Naive B cell (primary cell): ENCODE measurements around the gene PTPN13. TPM values are rescaled to one million over a fixed set of nuclear protein-coding genes. Genes with fewer than 3 reads are reported as not detected.
"Not testable (repeated sequence)": the region's sequence is repeated elsewhere in the genome, so short reads cannot be mapped to it uniquely, and the experiment has no call there.

Experiments used
- ATAC-seq, 2 donors: fragments of 150-1000 bp; cut with Tn5 transposase; 2 replicates each; pipeline ENCODE4 v1.10.0; 2021; ENCODE audit warnings: low read depth in 2 of 2, mild to moderate bottlenecking in 2 of 2, moderate library complexity in 2 of 2
- DNase-seq: peaks from one replicate; pipeline ENCODE4 v3.0.0; 2022
- H3K27ac Mint-ChIP-seq, 6 donors: one replicate each; pipeline ENCODE4 v1.8.0; 2020 to 2022; ENCODE audit warnings: mild to moderate bottlenecking in 6 of 6, mixed read lengths in 6 of 6, moderate library complexity in 5 of 6, inconsistent platforms in 2 of 6
- H3K27me3 Mint-ChIP-seq, 3 donors: one replicate each; pipeline ENCODE4 v1.8.0; 2021 to 2022; ENCODE audit warnings: mixed read lengths in 3 of 3, mild to moderate bottlenecking in 1 of 3
- H3K36me3 Mint-ChIP-seq, 2 donors: one replicate each; pipeline ENCODE4 v1.8.0; 2020 to 2022; ENCODE audit warnings: mixed read lengths in 2 of 2, inconsistent platforms in 1 of 2, mild to moderate bottlenecking in 1 of 2
- H3K4me1 Mint-ChIP-seq, 3 donors: one replicate each; pipeline ENCODE4 v1.8.0; 2020 to 2022; ENCODE audit warnings: mixed read lengths in 3 of 3, inconsistent platforms in 1 of 3, mild to moderate bottlenecking in 1 of 3, moderate library complexity in 1 of 3
- H3K4me3 Mint-ChIP-seq, 8 donors: one replicate each; pipeline ENCODE4 v1.8.0; 2020 to 2022; ENCODE audit warnings: mild to moderate bottlenecking in 8 of 8, mixed read lengths in 8 of 8, moderate library complexity in 8 of 8, inconsistent platforms in 2 of 8
- H3K9me3 Mint-ChIP-seq, 7 donors: one replicate each; pipeline ENCODE4 v1.8.0; 2020 to 2022; ENCODE audit warnings: mixed read lengths in 7 of 7, mild to moderate bottlenecking in 5 of 7, inconsistent platforms in 2 of 7, moderate library complexity in 1 of 7
- polyA plus RNA-seq, 6 donors: library from polyadenylated mRNA; unstranded; fragments of 300-500 nt; fragmentation: Illumina TruSeq; gene quantifications; one replicate each; pipeline ENCODE4 v1.2.3, GENCODE V29; 2021; ENCODE audit warnings: low read depth in 6 of 6

Gene PTPN13
- polyA plus RNA-seq, 6 donors from 2014 or later = not detected

DNA sequence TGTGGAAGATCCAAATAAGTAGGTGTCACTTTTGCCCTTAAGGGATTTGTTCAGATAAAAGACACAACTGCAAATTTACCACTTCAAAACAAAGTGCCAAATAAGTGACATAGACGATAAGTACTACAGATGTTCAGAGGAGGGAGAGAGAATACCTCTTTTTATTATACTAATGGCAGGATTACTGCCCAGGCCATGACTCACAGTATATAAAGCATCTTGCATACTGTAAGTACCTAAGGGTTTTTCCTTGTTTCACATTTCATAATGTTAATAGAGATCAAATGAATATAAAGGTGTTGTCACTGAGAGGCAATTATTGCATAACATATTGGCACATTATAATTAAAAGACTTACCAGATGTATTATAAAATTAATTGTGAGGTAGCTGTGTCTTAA lies 46.4 kb downstream of the PTPN13 start:
- Mint-ChIP-seq H3K27me3 (peaks cover 0 to 4% (median 0%) of the 10 kb centered on the region in 3 donors), H3K4me1 (no peaks in the 10 kb centered on the region), H3K4me3 (no peak overlapping the region), H3K9me3 (peaks cover 0 to 6% (median 1%) of the 10 kb centered on the region in 7 donors), H3K27ac (no peak overlapping the region), H3K36me3 (peaks cover 0 to 4% of the 10 kb centered on the region in 2 donors)
- ATAC-seq = no peak
- DNase-seq = no peak

- no peak overlapping the region for H3K4me3 Mint-ChIP-seq
- no peak overlapping the region for H3K27ac Mint-ChIP-seq
- ATAC-seq (no peak), DNase-seq (no peak)
- peaks cover 0 to 6% (median 0%) of the 10 kb centered on the region in 7 donors for H3K9me3 Mint-ChIP-seq
- H3K36me3 Mint-ChIP-seq = no peaks in the 10 kb centered on the region
- H3K4me1 Mint-ChIP-seq = no peaks in the 10 kb centered on the region
- peaks cover 0 to under 1% (median 0%) of the 10 kb centered on the region in 3 donors for H3K27me3 Mint-ChIP-seq
Measured at GRCh38 chr4:86641516-86642090, 47.5 kb downstream of the PTPN13 start.

GRCh38 chr4:86644892-86645291 lies 50.8 kb downstream of the PTPN13 start:
- H3K4me3 Mint-ChIP-seq = no peak overlapping the region

DNA sequence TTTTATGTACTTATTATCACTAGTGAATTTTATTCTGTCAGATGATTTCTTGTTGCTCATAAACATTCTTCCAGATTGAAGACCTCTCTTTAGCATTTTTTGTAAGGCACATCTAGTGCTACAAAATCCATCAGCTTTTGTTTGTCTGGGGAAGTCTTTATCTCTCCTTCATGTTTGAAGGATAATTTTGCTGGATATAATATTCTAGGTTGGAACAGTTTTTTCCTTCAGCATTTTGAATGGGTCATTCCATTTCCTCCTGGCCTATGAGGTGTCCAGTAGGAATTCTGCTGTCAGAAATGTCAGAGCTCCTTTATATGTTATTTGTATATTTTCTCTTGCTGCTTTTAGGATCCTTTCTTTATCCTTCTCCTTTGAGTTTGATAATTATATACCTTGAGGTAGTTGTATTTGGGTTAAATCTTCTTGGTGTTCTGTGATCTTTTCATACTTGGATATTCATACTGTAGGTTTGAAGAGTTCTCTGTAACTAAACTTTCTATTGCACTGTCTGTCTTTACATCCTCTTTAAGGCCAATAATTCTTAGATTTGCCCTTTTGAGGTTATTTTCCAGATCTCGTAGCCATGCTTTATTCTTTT lies 58.3 kb downstream of the PTPN13 start:
- peaks cover 20 to 64% (median 41%) of the 10 kb centered on the region in 7 donors for H3K9me3 Mint-ChIP-seq
- H3K4me1 Mint-ChIP-seq = no peaks in the 10 kb centered on the region
- H3K4me3 Mint-ChIP-seq = no peak overlapping the region
- no peak overlapping the region for H3K27ac Mint-ChIP-seq
- peaks cover 0 to 6% (median 0%) of the 10 kb centered on the region in 3 donors for H3K27me3 Mint-ChIP-seq
- DNase-seq (no peak), ATAC-seq (no peak)
- peaks cover 0 to 17% of the 10 kb centered on the region in 2 donors for H3K36me3 Mint-ChIP-seq

More at GRCh38 chr4:86644892-86645291, 50.8 kb downstream of the PTPN13 start:
- DNase-seq = no peak
- Mint-ChIP-seq H3K9me3 (peaks cover 0 to 11% (median 1%) of the 10 kb centered on the region in 7 donors), H3K27ac (no peak overlapping the region), H3K27me3 (no peaks in the 10 kb centered on the region), H3K4me1 (no peaks in the 10 kb centered on the region), H3K36me3 (peaks cover 0 to 7% of the 10 kb centered on the region in 2 donors)
- ATAC-seq = no peak

- Mint-ChIP-seq H3K4me3 (no peak overlapping the region), H3K36me3 (peaks cover 0 to 17% of the 10 kb centered on the region in 2 donors), H3K4me1 (no peaks in the 10 kb centered on the region), H3K27me3 (peaks cover 0 to 6% (median 0%) of the 10 kb centered on the region in 3 donors), H3K27ac (no peak overlapping the region), H3K9me3 (peaks cover 20 to 65% (median 41%) of the 10 kb centered on the region in 7 donors)
- no peak for DNase-seq
- no peak for ATAC-seq
Measured at GRCh38 chr4:86653237-86653865, 59.2 kb downstream of the PTPN13 start.

DNA sequence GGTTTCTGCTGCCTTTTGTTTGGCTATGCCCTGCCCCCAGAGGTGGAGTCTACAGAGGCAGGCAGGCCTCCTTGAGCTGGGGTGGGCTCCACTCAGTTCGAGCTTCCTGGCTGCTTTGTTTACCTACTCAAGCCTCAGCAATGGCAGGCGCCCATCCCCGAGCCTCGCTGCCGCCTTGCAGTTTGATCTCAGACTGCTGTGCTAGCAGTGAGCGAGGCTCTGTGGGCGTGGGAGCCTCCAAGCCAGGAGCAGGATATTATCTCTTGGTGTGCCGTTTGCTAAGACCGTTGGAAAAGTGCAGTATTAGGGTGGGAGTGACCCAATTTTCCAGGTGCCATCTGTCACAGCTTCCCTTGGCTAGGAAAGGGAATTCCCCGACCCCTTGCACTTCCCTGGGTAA lies 62.7 kb downstream of the PTPN13 start:
- not testable (repeated sequence) for ATAC-seq, H3K4me3 Mint-ChIP-seq, H3K27ac Mint-ChIP-seq, H3K4me1 Mint-ChIP-seq, H3K27me3 Mint-ChIP-seq, DNase-seq
- Mint-ChIP-seq H3K9me3 (peaks cover 11 to 35% (median 25%) of the 10 kb centered on the region in 7 donors), H3K36me3 (peaks cover 0 to 10% of the 10 kb centered on the region in 2 donors)

GRCh38 chr4:86657382-86657781 lies 63.3 kb downstream of the PTPN13 start:
- ATAC-seq (no peak), DNase-seq (no peak)
- Mint-ChIP-seq H3K36me3 (peaks cover 0 to 8% of the 10 kb centered on the region in 2 donors), H3K27me3 (peaks cover 0 to 6% (median 0%) of the 10 kb centered on the region in 3 donors), H3K4me3 (no peak overlapping the region), H3K4me1 (no peaks in the 10 kb centered on the region), H3K27ac (no peak overlapping the region), H3K9me3 (peaks cover 11 to 29% (median 21%) of the 10 kb centered on the region in 7 donors)

- Mint-ChIP-seq H3K4me1 (no peaks in the 10 kb centered on the region), H3K4me3 (no peak overlapping the region), H3K27me3 (peaks cover 0 to 6% (median 0%) of the 10 kb centered on the region in 3 donors), H3K27ac (no peak overlapping the region), H3K36me3 (peaks cover 0 to 3% of the 10 kb centered on the region in 2 donors), H3K9me3 (peaks cover 5 to 24% (median 16%) of the 10 kb centered on the region in 7 donors)
- DNase-seq (no peak), ATAC-seq (no peak)
Measured at GRCh38 chr4:86657910-86658309, 63.8 kb downstream of the PTPN13 start.

DNA sequence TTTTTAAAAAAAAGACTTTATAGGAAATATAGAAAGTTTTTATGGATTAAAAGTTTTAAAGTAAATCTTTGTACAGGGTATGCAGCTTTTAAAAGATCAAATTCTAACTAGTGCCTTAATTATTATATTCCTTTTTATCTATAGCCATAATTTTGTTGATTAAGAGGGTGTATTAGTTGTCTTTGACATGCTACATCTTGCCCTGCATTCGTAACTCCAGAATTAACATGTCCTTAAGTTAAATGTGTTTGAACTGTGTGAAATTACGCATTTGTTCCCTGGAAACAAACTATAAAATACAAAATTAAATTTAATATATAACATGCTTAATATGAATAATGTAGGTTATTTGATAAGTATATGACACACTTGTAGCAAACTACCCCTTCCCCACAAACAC lies 66.3 kb downstream of the PTPN13 start:
- Mint-ChIP-seq H3K36me3 (no peaks in the 10 kb centered on the region), H3K4me1 (no peaks in the 10 kb centered on the region), H3K27me3 (peaks cover 0 to 6% (median 0%) of the 10 kb centered on the region in 3 donors), H3K27ac (no peak overlapping the region), H3K9me3 (peaks cover 2 to 13% (median 6%) of the 10 kb centered on the region in 7 donors), H3K4me3 (no peak overlapping the region)
- no peak for ATAC-seq
- DNase-seq = no peak

GRCh38 chr4:86661006-86661405 lies 66.9 kb downstream of the PTPN13 start:
- no peak overlapping the region for H3K4me3 Mint-ChIP-seq
- DNase-seq (no peak), ATAC-seq (no peak)
- H3K9me3 Mint-ChIP-seq = peaks cover 0 to 8% (median 2%) of the 10 kb centered on the region in 7 donors
- no peaks in the 10 kb centered on the region for H3K4me1 Mint-ChIP-seq
- H3K36me3 Mint-ChIP-seq = no peaks in the 10 kb centered on the region
- peaks cover 0 to 1% (median 0%) of the 10 kb centered on the region in 3 donors for H3K27me3 Mint-ChIP-seq
- H3K27ac Mint-ChIP-seq = no peak overlapping the region

GRCh38 chr4:86661418-86661817 lies 67.3 kb downstream of the PTPN13 start:
- H3K4me3 Mint-ChIP-seq = no peak overlapping the region
- H3K36me3 Mint-ChIP-seq = no peaks in the 10 kb centered on the region
- DNase-seq (no peak), ATAC-seq (no peak)
- H3K4me1 Mint-ChIP-seq = no peaks in the 10 kb centered on the region
- no peak overlapping the region for H3K27ac Mint-ChIP-seq
- no peaks in the 10 kb centered on the region for H3K27me3 Mint-ChIP-seq
- peaks cover 0 to 7% (median 2%) of the 10 kb centered on the region in 7 donors for H3K9me3 Mint-ChIP-seq

- Mint-ChIP-seq H3K4me1 (no peaks in the 10 kb centered on the region), H3K36me3 (no peaks in the 10 kb centered on the region), H3K27ac (no peak overlapping the region), H3K9me3 (no peaks in the 10 kb centered on the region), H3K4me3 (no peak overlapping the region), H3K27me3 (no peaks in the 10 kb centered on the region)
- no peak for ATAC-seq
- DNase-seq = no peak
Measured at GRCh38 chr4:86664959-86665358, 70.8 kb downstream of the PTPN13 start.

- Mint-ChIP-seq H3K4me1 (no peaks in the 10 kb centered on the region), H3K27me3 (peaks cover 0 to 6% (median 0%) of the 10 kb centered on the region in 3 donors), H3K27ac (no peak overlapping the region), H3K9me3 (no peaks in the 10 kb centered on the region), H3K4me3 (no peak overlapping the region), H3K36me3 (no peaks in the 10 kb centered on the region)
- no peak for DNase-seq
- no peak for ATAC-seq
Measured at GRCh38 chr4:86670298-86670697, 76.2 kb downstream of the PTPN13 start.

- Mint-ChIP-seq H3K4me3 (no peak overlapping the region), H3K9me3 (no peaks in the 10 kb centered on the region), H3K27ac (no peak overlapping the region), H3K36me3 (no peaks in the 10 kb centered on the region), H3K4me1 (no peaks in the 10 kb centered on the region), H3K27me3 (peaks cover 0 to 6% (median 0%) of the 10 kb centered on the region in 3 donors)
- DNase-seq (no peak), ATAC-seq (no peak)
Measured at GRCh38 chr4:86670756-86671155, 76.6 kb downstream of the PTPN13 start.
